Skin of body (tissue), 2 donors: ENCODE measurements around the gene DHRS1. TPM values are rescaled to one million over a fixed set of nuclear protein-coding genes. Genes with fewer than 3 reads are reported as not detected.
"Not testable (repeated sequence)": the region's sequence is repeated elsewhere in the genome, so short reads cannot be mapped to it uniquely, and the experiment has no call there.

ENCODE experiments used
- DNase-seq: peaks from one replicate; lab custom pipeline; 2025; lab: John Stamatoyannopoulos, UW
- total RNA-seq: library from RNA; depleted of rRNA; stranded (reverse); fragments of >200 nt; gene quantifications from one replicate; pipeline ENCODE4 v1.2.3, GENCODE V29; 2014

Gene DHRS1
- total RNA-seq, 1 donor from 2014 or later = 17.9 TPM

- not testable (repeated sequence) for DNase-seq
Measured at GRCh38 chr14:24327914-24328313, 28.3 kb upstream of the DHRS1 start.

- no peak for DNase-seq
Measured at GRCh38 chr14:24327303-24327702, 27.7 kb upstream of the DHRS1 start.

GRCh38 chr14:24325963-24326362 is 26.4 kb upstream of the DHRS1 start:
- DNase-seq = no peak

- no peak for DNase-seq
Measured at GRCh38 chr14:24325041-24325530, 25.5 kb upstream of the DHRS1 start.

GRCh38 chr14:24324024-24324423 is 24.4 kb upstream of the DHRS1 start:
- DNase-seq = no peak

GRCh38 chr14:24323341-24323740 is 23.8 kb upstream of the DHRS1 start:
- no peak for DNase-seq

GRCh38 chr14:24322672-24323071 is 23.1 kb upstream of the DHRS1 start:
- no peak for DNase-seq

GRCh38 chr14:24321212-24321975 is 21.8 kb upstream of the DHRS1 start:
- no peak for DNase-seq

- DNase-seq = no peak
Measured at GRCh38 chr14:24317141-24317928, 17.8 kb upstream of the DHRS1 start.

- no peak for DNase-seq
Measured at GRCh38 chr14:24316597-24316950, 17.0 kb upstream of the DHRS1 start.

- DNase-seq = no peak
Measured at GRCh38 chr14:24315807-24316596, 16.4 kb upstream of the DHRS1 start.

GRCh38 chr14:24315243-24315806 is 15.7 kb upstream of the DHRS1 start:
- no peak for DNase-seq

- DNase-seq = no peak
Measured at GRCh38 chr14:24314377-24315193, 15.0 kb upstream of the DHRS1 start.

- no peak for DNase-seq
Measured at GRCh38 chr14:24313913-24314312, 14.3 kb upstream of the DHRS1 start.

GRCh38 chr14:24312736-24313507 is 13.3 kb upstream of the DHRS1 start:
- DNase-seq = no peak

GRCh38 chr14:24311837-24312615 is 12.4 kb upstream of the DHRS1 start:
- DNase-seq = peak; percentile 10

- peak; percentile 45 for DNase-seq
Measured at GRCh38 chr14:24310646-24311604, 11.3 kb upstream of the DHRS1 start, which contains the start of gene LTB4R. LTB4R (plus strand) TSS chr14:24311502; CDS start chr14:24315652, 4,150 bp downstream.

- no peak for DNase-seq
Measured at GRCh38 chr14:24310265-24310645, 10.7 kb upstream of the DHRS1 start.
